MCF 10A (cell line): Measurements from ENCODE around the gene OVOL3. TPM values are rescaled to one million over a fixed set of nuclear protein-coding genes. Genes with fewer than 3 reads are reported as not detected.

Experiments used
- BruUV-seq: library from RNA; stranded (reverse); fragments of 400-500 nt; replicated peaks from 2 replicates; lab custom pipeline; 2021; lab: Mats Ljungman, UMichigan
- CTCF ChIA-PET: fragments of 300-600 bp; sonication (Branson Sonifier 250); formaldehyde crosslinking; extraction: SDS; loops from one replicate; lab custom pipeline; 2021; ENCODE audit warnings: antibody characterized with exemption, inconsistent platforms; lab: Yijun Ruan, JAX
- POLR2A ChIA-PET: fragments of 300-600, 350-650 bp; sonication (Branson Sonifier 250); formaldehyde crosslinking; extraction: SDS; loops from one replicate; lab custom pipeline; 2020; ENCODE audit warnings: antibody characterized with exemption, inconsistent platforms; lab: Yijun Ruan, JAX
- DNase-seq: peaks from one replicate; pipeline ENCODE4 v3.0.0-alpha.2; 2018; ENCODE audit not compliant: unreplicated experiment
- H3K27ac Mint-ChIP-seq: one replicate; pipeline ENCODE4 v1.8.0; 2022; ENCODE audit warnings: mild to moderate bottlenecking, low read depth, mixed read lengths; ENCODE audit not compliant: unreplicated experiment
- H3K27me3 Mint-ChIP-seq: one replicate; pipeline ENCODE4 v1.8.0; 2022; ENCODE audit warnings: mixed read lengths; ENCODE audit not compliant: insufficient read depth, unreplicated experiment
- H3K36me3 Mint-ChIP-seq: one replicate; pipeline ENCODE4 v1.8.0; 2022; ENCODE audit warnings: mild to moderate bottlenecking, moderate library complexity, mixed read lengths; ENCODE audit not compliant: insufficient read depth, unreplicated experiment
- H3K4me1 Mint-ChIP-seq: one replicate; pipeline ENCODE4 v1.8.0; 2022; ENCODE audit warnings: mixed read lengths; ENCODE audit not compliant: insufficient read depth, unreplicated experiment
- H3K4me3 Mint-ChIP-seq: one replicate; pipeline ENCODE4 v1.8.0; 2022; ENCODE audit warnings: mild to moderate bottlenecking, moderate library complexity, mixed read lengths; ENCODE audit not compliant: unreplicated experiment
- H3K9me3 Mint-ChIP-seq: one replicate; pipeline ENCODE4 v1.8.0; 2022; ENCODE audit warnings: mixed read lengths; ENCODE audit not compliant: unreplicated experiment
- intact Hi-C: fragments of 100-400 bp; cut with micrococcal nuclease; formaldehyde crosslinking; loops from 2 replicates; pipeline ENCODE4 v1.14.1; 2022
- total RNA-seq: library from RNA; stranded (reverse); gene quantifications from 2 replicates; pipeline ENCODE4 v1.2.3, GENCODE V29; 2022
- TF ChIP-seq, protein P1 (sequence below): fragments of 200-600 bp; IDR thresholded peaks from one replicate; pipeline ENCODE4 v1.8.0; 2022; ENCODE audit warnings: antibody characterized with exemption, mild to moderate bottlenecking; ENCODE audit not compliant: unreplicated experiment

Gene OVOL3
- total RNA-seq, 1 experiment from 2014 or later: not detected

GRCh38 chr19:36084231-36085009, 26.5 kb upstream of the OVOL3 start:
- no TSS peak for BruUV-seq
- Mint-ChIP-seq H3K4me1 (peaks cover 5% of the 10 kb centered on the region), H3K4me3 (no peak overlapping the region), H3K27me3 (no peaks in the 10 kb centered on the region), H3K36me3 (peaks cover 11% of the 10 kb centered on the region), H3K9me3 (no peaks in the 10 kb centered on the region), H3K27ac (no peak overlapping the region)
- no peak for DNase-seq
- POLR2A ChIA-PET: no interaction called here
- CTCF ChIA-PET: interaction anchor here (0.5 to 1.5 kb wide), 2 partner anchors 31 to 43 kb away, joined by 3 to 6 read pairs; partner anchors contain the start of gene THAP8
- intact Hi-C loops: no loop called here
- TF ChIP-seq, protein P1, sequence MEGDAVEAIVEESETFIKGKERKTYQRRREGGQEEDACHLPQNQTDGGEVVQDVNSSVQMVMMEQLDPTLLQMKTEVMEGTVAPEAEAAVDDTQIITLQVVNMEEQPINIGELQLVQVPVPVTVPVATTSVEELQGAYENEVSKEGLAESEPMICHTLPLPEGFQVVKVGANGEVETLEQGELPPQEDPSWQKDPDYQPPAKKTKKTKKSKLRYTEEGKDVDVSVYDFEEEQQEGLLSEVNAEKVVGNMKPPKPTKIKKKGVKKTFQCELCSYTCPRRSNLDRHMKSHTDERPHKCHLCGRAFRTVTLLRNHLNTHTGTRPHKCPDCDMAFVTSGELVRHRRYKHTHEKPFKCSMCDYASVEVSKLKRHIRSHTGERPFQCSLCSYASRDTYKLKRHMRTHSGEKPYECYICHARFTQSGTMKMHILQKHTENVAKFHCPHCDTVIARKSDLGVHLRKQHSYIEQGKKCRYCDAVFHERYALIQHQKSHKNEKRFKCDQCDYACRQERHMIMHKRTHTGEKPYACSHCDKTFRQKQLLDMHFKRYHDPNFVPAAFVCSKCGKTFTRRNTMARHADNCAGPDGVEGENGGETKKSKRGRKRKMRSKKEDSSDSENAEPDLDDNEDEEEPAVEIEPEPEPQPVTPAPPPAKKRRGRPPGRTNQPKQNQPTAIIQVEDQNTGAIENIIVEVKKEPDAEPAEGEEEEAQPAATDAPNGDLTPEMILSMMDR: no peak

DNA sequence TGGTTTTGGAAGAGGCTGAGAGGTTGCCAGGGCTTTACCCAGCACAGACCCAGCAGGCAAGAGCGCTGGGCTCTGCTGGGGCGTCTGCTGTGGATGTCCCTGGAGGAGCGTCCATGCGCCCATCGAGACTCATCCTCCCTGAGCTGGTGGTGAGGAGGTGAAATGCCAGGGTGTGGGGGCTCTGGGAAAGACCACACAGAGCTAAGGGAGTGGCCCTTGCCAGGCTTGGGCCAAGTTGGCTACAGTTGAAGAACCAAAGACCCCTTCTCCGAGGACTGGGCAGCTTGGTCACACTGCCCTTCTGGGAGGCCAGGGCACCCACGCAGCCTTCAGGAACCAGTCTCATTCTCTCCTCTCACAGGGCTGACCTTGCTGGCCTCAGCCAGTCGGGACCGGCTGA, 24.6 kb upstream of the OVOL3 start:
- peaks cover 11% of the 10 kb centered on the region for H3K36me3 Mint-ChIP-seq
- BruUV-seq: no TSS peak
- H3K27ac Mint-ChIP-seq: no peak overlapping the region

GRCh38 chr19:36089847-36090246, 21.1 kb upstream of the OVOL3 start:
- H3K4me3 Mint-ChIP-seq: no peak overlapping the region
- intact Hi-C loops: no loop called here
- H3K27me3 Mint-ChIP-seq: no peaks in the 10 kb centered on the region
- BruUV-seq: no TSS peak
- no peaks in the 10 kb centered on the region for H3K9me3 Mint-ChIP-seq
- no peak overlapping the region for H3K27ac Mint-ChIP-seq
- CTCF ChIA-PET: interaction anchor here (0.8 kb wide), 1 partner anchor 36 kb away, joined by 3 read pairs; no protein-coding TSS in a partner anchor
- POLR2A ChIA-PET: no interaction called here
- no peak for DNase-seq
- H3K36me3 Mint-ChIP-seq: peaks cover 13% of the 10 kb centered on the region
- H3K4me1 Mint-ChIP-seq: no peaks in the 10 kb centered on the region
- TF ChIP-seq, protein P1: no peak

More for the DNA sequence above, 24.6 kb upstream of the OVOL3 start:
- ChIA-PET POLR2A (interaction anchor here (0.6 to 0.8 kb wide), 2 partner anchors 72 to 1844 kb away, joined by 3 to 4 read pairs; partner anchors contain the start of gene ALKBH6), CTCF (interaction anchor here (0.5 kb wide), 1 partner anchor 48 kb away, joined by 3 read pairs; no protein-coding TSS in a partner anchor)
- TF ChIP-seq, protein P1: no peak
- Mint-ChIP-seq H3K4me3 (no peak overlapping the region), H3K4me1 (peaks cover 5% of the 10 kb centered on the region), H3K9me3 (no peaks in the 10 kb centered on the region), H3K27me3 (no peaks in the 10 kb centered on the region)
- intact Hi-C loops: no loop called here
- DNase-seq: no peak

DNA sequence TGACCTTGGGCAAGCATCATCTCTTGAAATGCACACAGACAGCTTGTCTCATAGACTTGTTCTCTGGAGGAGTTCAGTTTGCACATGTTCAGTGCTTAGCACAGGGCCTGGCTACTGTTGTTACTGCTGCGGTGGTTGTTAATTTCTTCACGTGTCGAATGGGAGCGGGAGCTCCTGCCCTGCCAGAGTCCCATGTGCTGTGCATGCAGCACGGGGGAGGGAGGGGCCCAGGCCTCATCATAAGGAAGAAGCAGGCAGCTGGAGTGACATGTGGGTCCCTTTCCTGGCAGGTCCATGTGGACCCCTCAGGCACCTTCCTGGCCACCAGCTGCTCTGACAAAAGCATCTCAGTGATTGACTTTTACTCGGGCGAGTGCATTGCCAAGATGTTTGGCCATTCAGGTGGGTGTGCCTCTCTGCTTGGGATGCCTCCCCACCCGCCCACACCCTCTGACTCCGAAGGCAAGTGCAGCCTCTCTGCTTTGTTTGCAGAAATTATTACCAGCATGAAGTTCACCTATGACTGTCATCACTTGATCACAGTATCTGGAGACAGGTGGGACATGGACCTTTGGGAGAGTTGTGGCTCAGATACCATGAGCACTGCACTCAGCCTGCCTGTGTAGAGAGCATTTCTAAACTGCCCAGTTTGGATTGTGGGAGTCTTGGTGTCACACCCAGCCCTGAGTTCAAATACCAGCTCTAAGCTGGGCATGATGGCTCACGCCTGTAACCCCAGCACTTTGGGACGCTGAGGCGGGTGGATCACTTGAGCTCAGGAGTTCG, 19.8 kb upstream of the OVOL3 start:
- Mint-ChIP-seq H3K4me1 (no peaks in the 10 kb centered on the region), H3K4me3 (no peak overlapping the region), H3K27ac (no peak overlapping the region), H3K36me3 (peaks cover 14% of the 10 kb centered on the region), H3K9me3 (no peaks in the 10 kb centered on the region), H3K27me3 (no peaks in the 10 kb centered on the region)
- DNase-seq: no peak
- no TSS peak for BruUV-seq
- POLR2A ChIA-PET: interaction anchor here (0.7 kb wide), 1 partner anchor 20 kb away, joined by 3 read pairs; no protein-coding TSS in a partner anchor
- CTCF ChIA-PET: interaction anchor here (0.7 kb wide), 1 partner anchor 20 kb away, joined by 5 read pairs; no protein-coding TSS in a partner anchor
- intact Hi-C loops: no loop called here
- TF ChIP-seq, protein P1: no peak
